ENCODE results near the gene TBX15.
A peak's percentile ranks its signal among the peaks of the same experiment; 100 is the strongest.

TBX15 gene

GRCh38 chr1:118842452-118843201 lies 145.5 kb downstream of the TBX15 start:
- WGBS (ENCODE audit: insufficient coverage) = 32% methylated on average over 9 of the region's 14 CpGs
- no peak overlapping the region for H3K4me3 ChIP-seq (ENCODE audit: control insufficient read depth in 1 of 7, extremely low read depth in 1 of 7, insufficient read depth in 4 of 7, low read depth in 2 of 7, low read length in 6 of 7)
- peaks cover 0 to 6% (median 2%) of the 10 kb centered on the region in 5 experiments for H3K27me3 ChIP-seq (replicated peaks in 2 of 5; ENCODE audit: control insufficient read depth in 4 of 5, insufficient read depth in 5 of 5, low read length in 4 of 5)
- no peak overlapping the region for H3K27ac ChIP-seq (ENCODE audit: insufficient read depth in 1 of 2, low read depth in 1 of 2, low read length in 2 of 2, poor library complexity in 1 of 2, severe bottlenecking in 2 of 2)
- no peaks in the 10 kb centered on the region for H3K9me3 ChIP-seq (ENCODE audit: control extremely low read depth in 1 of 5, control insufficient read depth in 4 of 5, insufficient read depth in 2 of 5, low read depth in 1 of 5, low read length in 4 of 5)
- DNase-seq = peak in 1 of 3 donors; percentile 0
- no peaks in the 10 kb centered on the region for H3K4me1 ChIP-seq (ENCODE audit: control extremely low read depth in 1 of 4, control insufficient read depth in 4 of 4, insufficient read depth in 4 of 4, low read length in 3 of 4)
- CTCF ChIA-PET = no interaction called here
- H3K36me3 ChIP-seq (ENCODE audit: control insufficient read depth in 4 of 4, insufficient read depth in 4 of 4, low read length in 3 of 4) = no peaks in the 10 kb centered on the region
- POLR2A ChIA-PET = no interaction called here

DNA sequence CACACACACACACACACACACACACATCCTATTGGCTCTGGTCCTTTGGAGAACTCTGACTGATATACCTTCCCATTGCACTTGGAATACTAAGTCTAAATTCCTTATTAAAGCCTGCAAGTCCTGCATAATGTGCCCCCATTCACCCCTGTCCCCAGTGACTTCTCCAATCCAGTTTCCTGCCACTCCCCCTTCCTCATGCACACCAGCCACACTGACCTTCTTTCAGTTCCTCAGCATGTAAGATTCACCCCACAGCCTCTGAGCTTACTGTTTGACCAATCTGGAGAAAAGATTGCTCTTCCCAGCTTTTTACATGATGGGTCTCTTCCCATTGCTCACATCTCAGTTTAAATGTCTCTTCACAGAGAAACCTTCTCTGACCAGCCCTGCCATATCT lies 146.6 kb downstream of the TBX15 start:
- H3K27ac ChIP-seq (ENCODE audit: insufficient read depth in 1 of 2, low read depth in 1 of 2, low read length in 2 of 2, poor library complexity in 1 of 2, severe bottlenecking in 2 of 2) = no peak overlapping the region
- no peak for DNase-seq
- CTCF ChIA-PET = no interaction called here
- H3K4me1 ChIP-seq (ENCODE audit: control extremely low read depth in 1 of 4, control insufficient read depth in 4 of 4, insufficient read depth in 4 of 4, low read length in 3 of 4) = no peaks in the 10 kb centered on the region
- no peak overlapping the region for H3K4me3 ChIP-seq (ENCODE audit: control insufficient read depth in 1 of 7, extremely low read depth in 1 of 7, insufficient read depth in 4 of 7, low read depth in 2 of 7, low read length in 6 of 7)
- H3K9me3 ChIP-seq (ENCODE audit: control extremely low read depth in 1 of 5, control insufficient read depth in 4 of 5, insufficient read depth in 2 of 5, low read depth in 1 of 5, low read length in 4 of 5) = no peaks in the 10 kb centered on the region
- POLR2A ChIA-PET = no interaction called here
- H3K27me3 ChIP-seq (replicated peaks in 2 of 5; ENCODE audit: control insufficient read depth in 4 of 5, insufficient read depth in 5 of 5, low read length in 4 of 5) = peaks cover 0 to 6% (median 2%) of the 10 kb centered on the region in 5 experiments
- no peaks in the 10 kb centered on the region for H3K36me3 ChIP-seq (ENCODE audit: control insufficient read depth in 4 of 4, insufficient read depth in 4 of 4, low read length in 3 of 4)

Data from common myeloid progenitor, CD34-positive (primary cell).